ENCODE results near the gene ZNF182. TPM values are rescaled to one million over a fixed set of nuclear protein-coding genes. Genes with fewer than 3 reads are reported as not detected.
"Not testable (repeated sequence)": the region's sequence is repeated elsewhere in the genome, so short reads cannot be mapped to it uniquely, and the experiment has no call there.

Gene ZNF182
- 10 to 100 TPM in 1 of 2 experiments, 1 to 10 TPM in 1; 9.0 to 10.2 TPM for total RNA-seq

GRCh38 chrX:48003758-48004457, at the start of gene ZNF182:
TSS of gene ZNF182 (minus strand) at chrX:48003989. CDS start at chrX:48002609, 1,380 bp downstream.
- peak within 1 kb of the TSS; percentile 85 for H3K4me3 Mint-ChIP-seq
- peak within 1 kb of the TSS; percentile 98 for H3K27ac Mint-ChIP-seq
- no peaks in the 10 kb centered on the region for H3K27me3 Mint-ChIP-seq (ENCODE audit: low read depth)
- DNase-seq (peak; percentile 94), ATAC-seq (peak; percentile 98)
- CTCF ChIA-PET, result no interaction called here
- peaks cover 27% of the 10 kb centered on the region for H3K36me3 Mint-ChIP-seq (ENCODE audit: low read depth)
- POLR2A ChIA-PET, result no interaction called here
- H3K4me1 Mint-ChIP-seq (ENCODE audit: low read depth), result peaks cover 21% of the 10 kb centered on the region
- no peaks in the 10 kb centered on the region for H3K9me3 Mint-ChIP-seq (ENCODE audit: insufficient read depth)

- Mint-ChIP-seq H3K36me3 (ENCODE audit: low read depth) (no peaks in the 10 kb centered on the region), H3K4me1 (ENCODE audit: low read depth) (no peaks in the 10 kb centered on the region), H3K4me3 (no peak overlapping the region), H3K9me3 (ENCODE audit: insufficient read depth) (no peaks in the 10 kb centered on the region), H3K27me3 (ENCODE audit: low read depth) (no peaks in the 10 kb centered on the region), H3K27ac (no peak overlapping the region)
- CTCF ChIA-PET, result no interaction called here
- DNase-seq (no peak), ATAC-seq (no peak)
- POLR2A ChIA-PET, result no interaction called here
These were observed 43.1 kb upstream of the ZNF182 start for GRCh38 chrX:48046846-48047245.

- H3K9me3 Mint-ChIP-seq (ENCODE audit: insufficient read depth), result no peaks in the 10 kb centered on the region
- DNase-seq, result no peak
- POLR2A ChIA-PET, result no interaction called here
- no peaks in the 10 kb centered on the region for H3K27me3 Mint-ChIP-seq (ENCODE audit: low read depth)
- CTCF ChIA-PET, result no interaction called here
- no peaks in the 10 kb centered on the region for H3K4me1 Mint-ChIP-seq (ENCODE audit: low read depth)
- no peak overlapping the region for H3K4me3 Mint-ChIP-seq
- ATAC-seq, result no peak
- H3K36me3 Mint-ChIP-seq (ENCODE audit: low read depth), result no peaks in the 10 kb centered on the region
- no peak overlapping the region for H3K27ac Mint-ChIP-seq
These were observed 41.9 kb upstream of the ZNF182 start for GRCh38 chrX:48045410-48046311.

- ChIA-PET POLR2A (no interaction called here), CTCF (no interaction called here)
These were observed 39.3 kb upstream of the ZNF182 start for GRCh38 chrX:48043056-48043455.

GRCh38 chrX:48035891-48036290, 32.1 kb upstream of the ZNF182 start:
- no peak overlapping the region for H3K27ac Mint-ChIP-seq
- H3K36me3 Mint-ChIP-seq (ENCODE audit: low read depth), result no peaks in the 10 kb centered on the region
- CTCF ChIA-PET, result no interaction called here
- no peaks in the 10 kb centered on the region for H3K27me3 Mint-ChIP-seq (ENCODE audit: low read depth)
- no peaks in the 10 kb centered on the region for H3K9me3 Mint-ChIP-seq (ENCODE audit: insufficient read depth)
- H3K4me1 Mint-ChIP-seq (ENCODE audit: low read depth), result no peaks in the 10 kb centered on the region
- no peak overlapping the region for H3K4me3 Mint-ChIP-seq
- no peak for ATAC-seq
- no peak for DNase-seq
- POLR2A ChIA-PET, result no interaction called here

More at GRCh38 chrX:48043056-48043455, 39.3 kb upstream of the ZNF182 start:
- Mint-ChIP-seq H3K4me3 (no peak overlapping the region), H3K27me3 (ENCODE audit: low read depth) (no peaks in the 10 kb centered on the region), H3K9me3 (ENCODE audit: insufficient read depth) (no peaks in the 10 kb centered on the region), H3K27ac (no peak overlapping the region), H3K36me3 (ENCODE audit: low read depth) (no peaks in the 10 kb centered on the region), H3K4me1 (ENCODE audit: low read depth) (no peaks in the 10 kb centered on the region)
- ATAC-seq, result no peak
- DNase-seq, result no peak

- H3K27me3 Mint-ChIP-seq (ENCODE audit: low read depth); POLR2A ChIA-PET; H3K36me3 Mint-ChIP-seq (ENCODE audit: low read depth); H3K27ac Mint-ChIP-seq; H3K4me1 Mint-ChIP-seq (ENCODE audit: low read depth); ATAC-seq; H3K9me3 Mint-ChIP-seq (ENCODE audit: insufficient read depth); H3K4me3 Mint-ChIP-seq; CTCF ChIA-PET; DNase-seq: not testable (repeated sequence)
These were observed 26.9 kb upstream of the ZNF182 start for GRCh38 chrX:48030641-48031173.

- H3K4me3 Mint-ChIP-seq, result no peak overlapping the region
- DNase-seq (no peak), ATAC-seq (no peak)
- no peaks in the 10 kb centered on the region for H3K27me3 Mint-ChIP-seq (ENCODE audit: low read depth)
- ChIA-PET CTCF (interaction anchor here (1.1 kb wide), 1 partner anchor 9 kb away, joined by 3 read pairs; no protein-coding TSS in a partner anchor), POLR2A (no interaction called here)
- no peaks in the 10 kb centered on the region for H3K9me3 Mint-ChIP-seq (ENCODE audit: insufficient read depth)
- peaks cover 9% of the 10 kb centered on the region for H3K4me1 Mint-ChIP-seq (ENCODE audit: low read depth)
- H3K36me3 Mint-ChIP-seq (ENCODE audit: low read depth), result no peaks in the 10 kb centered on the region
- no peak overlapping the region for H3K27ac Mint-ChIP-seq
These were observed 26.4 kb upstream of the ZNF182 start for GRCh38 chrX:48030237-48030636.

- ATAC-seq, result no peak
- Mint-ChIP-seq H3K4me1 (ENCODE audit: low read depth) (peaks cover 10% of the 10 kb centered on the region), H3K9me3 (ENCODE audit: insufficient read depth) (no peaks in the 10 kb centered on the region), H3K27ac (no peak overlapping the region), H3K4me3 (no peak overlapping the region), H3K36me3 (ENCODE audit: low read depth) (no peaks in the 10 kb centered on the region), H3K27me3 (ENCODE audit: low read depth) (no peaks in the 10 kb centered on the region)
- no peak for DNase-seq
- POLR2A ChIA-PET, result no interaction called here
- CTCF ChIA-PET, result interaction anchor here (1.8 to 3.8 kb wide), 4 partner anchors 174 to 198 kb away, joined by 13 to 20 read pairs (median 18); partner anchors contain the start of gene ZNF81
These were observed 24.3 kb upstream of the ZNF182 start for GRCh38 chrX:48028091-48028490.

- not testable (repeated sequence) for H3K4me1 Mint-ChIP-seq (ENCODE audit: low read depth); H3K36me3 Mint-ChIP-seq (ENCODE audit: low read depth); H3K9me3 Mint-ChIP-seq (ENCODE audit: insufficient read depth); DNase-seq; ATAC-seq; H3K27ac Mint-ChIP-seq; H3K4me3 Mint-ChIP-seq; H3K27me3 Mint-ChIP-seq (ENCODE audit: low read depth)
- CTCF ChIA-PET, result interaction anchor here (0.7 to 3.8 kb wide), 8 partner anchors 68 to 257 kb away, joined by 3 to 20 read pairs (median 9); partner anchors contain the start of gene ZNF81
- POLR2A ChIA-PET, result interaction anchor here (0.8 kb wide), 1 partner anchor 192 kb away, joined by 3 read pairs; no protein-coding TSS in a partner anchor
These were observed 23.8 kb upstream of the ZNF182 start for GRCh38 chrX:48027545-48027944.

GRCh38 chrX:48025561-48025960, 21.8 kb upstream of the ZNF182 start:
- POLR2A ChIA-PET, result no interaction called here
- Mint-ChIP-seq H3K4me3 (no peak overlapping the region), H3K4me1 (ENCODE audit: low read depth) (peaks cover 18% of the 10 kb centered on the region), H3K27ac (peak overlapping the region; percentile 66), H3K36me3 (ENCODE audit: low read depth) (peaks cover 7% of the 10 kb centered on the region), H3K27me3 (ENCODE audit: low read depth) (no peaks in the 10 kb centered on the region), H3K9me3 (ENCODE audit: insufficient read depth) (no peaks in the 10 kb centered on the region)
- peak; percentile 55 for DNase-seq
- CTCF ChIA-PET, result interaction anchor here (0.6 to 3.8 kb wide), 3 partner anchors 172 to 193 kb away, joined by 3 to 20 read pairs (median 20); partner anchors contain the start of gene ZNF81
- peak; percentile 48 for ATAC-seq

- Mint-ChIP-seq H3K36me3 (ENCODE audit: low read depth) (peaks cover 7% of the 10 kb centered on the region), H3K27ac (no peak overlapping the region), H3K9me3 (ENCODE audit: insufficient read depth) (no peaks in the 10 kb centered on the region), H3K27me3 (ENCODE audit: low read depth) (no peaks in the 10 kb centered on the region), H3K4me3 (no peak overlapping the region), H3K4me1 (ENCODE audit: low read depth) (peaks cover 23% of the 10 kb centered on the region)
- POLR2A ChIA-PET, result no interaction called here
- no peak for ATAC-seq
- DNase-seq, result no peak
- CTCF ChIA-PET, result no interaction called here
These were observed 18.9 kb upstream of the ZNF182 start for GRCh38 chrX:48022738-48023137.

GRCh38 chrX:48022100-48022499, 18.3 kb upstream of the ZNF182 start:
- Mint-ChIP-seq H3K27me3 (ENCODE audit: low read depth) (no peaks in the 10 kb centered on the region), H3K4me3 (no peak overlapping the region), H3K36me3 (ENCODE audit: low read depth) (peaks cover 7% of the 10 kb centered on the region), H3K4me1 (ENCODE audit: low read depth) (peaks cover 23% of the 10 kb centered on the region), H3K9me3 (ENCODE audit: insufficient read depth) (no peaks in the 10 kb centered on the region), H3K27ac (no peak overlapping the region)
- DNase-seq (no peak), ATAC-seq (no peak)
- ChIA-PET POLR2A (no interaction called here), CTCF (no interaction called here)

All from activated CD8-positive, alpha-beta T cell treated with anti-CD3 and anti-CD28 coated beads, Interleukin-2, amount 10 ng/mL, durations not matched to agents 7 days and 5 days (primary cell).